ENCODE results near the gene RIPOR2.

The RIPOR2 gene, protein sequence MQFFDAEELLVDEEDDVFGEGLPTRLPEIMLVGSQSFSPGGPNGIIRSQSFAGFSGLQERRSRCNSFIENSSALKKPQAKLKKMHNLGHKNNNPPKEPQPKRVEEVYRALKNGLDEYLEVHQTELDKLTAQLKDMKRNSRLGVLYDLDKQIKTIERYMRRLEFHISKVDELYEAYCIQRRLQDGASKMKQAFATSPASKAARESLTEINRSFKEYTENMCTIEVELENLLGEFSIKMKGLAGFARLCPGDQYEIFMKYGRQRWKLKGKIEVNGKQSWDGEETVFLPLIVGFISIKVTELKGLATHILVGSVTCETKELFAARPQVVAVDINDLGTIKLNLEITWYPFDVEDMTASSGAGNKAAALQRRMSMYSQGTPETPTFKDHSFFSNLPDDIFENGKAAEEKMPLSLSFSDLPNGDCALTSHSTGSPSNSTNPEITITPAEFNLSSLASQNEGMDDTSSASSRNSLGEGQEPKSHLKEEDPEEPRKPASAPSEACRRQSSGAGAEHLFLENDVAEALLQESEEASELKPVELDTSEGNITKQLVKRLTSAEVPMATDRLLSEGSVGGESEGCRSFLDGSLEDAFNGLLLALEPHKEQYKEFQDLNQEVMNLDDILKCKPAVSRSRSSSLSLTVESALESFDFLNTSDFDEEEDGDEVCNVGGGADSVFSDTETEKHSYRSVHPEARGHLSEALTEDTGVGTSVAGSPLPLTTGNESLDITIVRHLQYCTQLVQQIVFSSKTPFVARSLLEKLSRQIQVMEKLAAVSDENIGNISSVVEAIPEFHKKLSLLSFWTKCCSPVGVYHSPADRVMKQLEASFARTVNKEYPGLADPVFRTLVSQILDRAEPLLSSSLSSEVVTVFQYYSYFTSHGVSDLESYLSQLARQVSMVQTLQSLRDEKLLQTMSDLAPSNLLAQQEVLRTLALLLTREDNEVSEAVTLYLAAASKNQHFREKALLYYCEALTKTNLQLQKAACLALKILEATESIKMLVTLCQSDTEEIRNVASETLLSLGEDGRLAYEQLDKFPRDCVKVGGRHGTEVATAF

GRCh38 chr6:24935366-24936152, at the start of gene RIPOR2:
TSS of gene RIPOR2 (minus strand) at chr6:24935960. CDS start at chr6:24935898, 62 bp downstream.
- peak in 1 of 3 experiments; percentile 62 for DNase-seq

GRCh38 chr6:24985323-24985722, 49.6 kb upstream of the RIPOR2 start:
- DNase-seq = peak; percentile 18 to 70 (median 70)

DNA sequence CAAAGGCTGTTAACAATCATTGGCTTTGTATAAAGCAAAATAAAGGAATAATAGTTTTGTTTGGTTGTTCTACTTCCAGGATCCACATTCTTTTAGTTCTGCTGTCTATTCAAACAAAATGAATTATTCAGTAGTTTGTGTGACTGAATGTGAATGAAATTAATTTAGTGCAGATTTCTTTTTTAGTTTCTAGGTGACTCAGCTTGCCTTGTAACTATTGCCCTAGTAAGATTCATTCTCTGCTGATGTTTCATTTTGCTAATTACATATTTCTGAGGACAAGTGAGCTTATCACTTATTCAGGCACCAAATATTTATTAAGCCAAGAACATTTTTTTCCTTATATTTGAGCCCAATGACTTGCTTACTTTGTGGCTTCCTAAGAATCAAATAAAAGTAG, 46.5 kb upstream of the RIPOR2 start:
- DNase-seq = no peak

DNA sequence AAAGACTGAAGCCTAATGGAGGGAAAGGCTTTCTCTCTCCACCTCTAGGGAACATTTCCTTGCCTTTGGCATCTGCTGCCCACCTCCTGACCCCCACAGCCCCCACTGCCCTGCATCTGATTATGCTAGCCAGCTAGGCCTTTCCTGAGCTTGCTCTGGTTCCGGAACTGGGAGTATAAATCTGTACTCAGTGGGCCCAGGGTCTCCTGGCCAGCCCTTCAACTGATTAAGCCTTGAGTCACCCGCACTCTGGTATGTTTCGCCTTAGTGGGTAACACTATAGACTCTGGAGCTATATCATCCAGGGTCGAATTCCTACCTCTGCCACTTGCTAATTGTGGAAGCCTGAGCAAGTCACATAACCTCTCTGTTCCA, 45.6 kb upstream of the RIPOR2 start:
- no peak for DNase-seq

DNA sequence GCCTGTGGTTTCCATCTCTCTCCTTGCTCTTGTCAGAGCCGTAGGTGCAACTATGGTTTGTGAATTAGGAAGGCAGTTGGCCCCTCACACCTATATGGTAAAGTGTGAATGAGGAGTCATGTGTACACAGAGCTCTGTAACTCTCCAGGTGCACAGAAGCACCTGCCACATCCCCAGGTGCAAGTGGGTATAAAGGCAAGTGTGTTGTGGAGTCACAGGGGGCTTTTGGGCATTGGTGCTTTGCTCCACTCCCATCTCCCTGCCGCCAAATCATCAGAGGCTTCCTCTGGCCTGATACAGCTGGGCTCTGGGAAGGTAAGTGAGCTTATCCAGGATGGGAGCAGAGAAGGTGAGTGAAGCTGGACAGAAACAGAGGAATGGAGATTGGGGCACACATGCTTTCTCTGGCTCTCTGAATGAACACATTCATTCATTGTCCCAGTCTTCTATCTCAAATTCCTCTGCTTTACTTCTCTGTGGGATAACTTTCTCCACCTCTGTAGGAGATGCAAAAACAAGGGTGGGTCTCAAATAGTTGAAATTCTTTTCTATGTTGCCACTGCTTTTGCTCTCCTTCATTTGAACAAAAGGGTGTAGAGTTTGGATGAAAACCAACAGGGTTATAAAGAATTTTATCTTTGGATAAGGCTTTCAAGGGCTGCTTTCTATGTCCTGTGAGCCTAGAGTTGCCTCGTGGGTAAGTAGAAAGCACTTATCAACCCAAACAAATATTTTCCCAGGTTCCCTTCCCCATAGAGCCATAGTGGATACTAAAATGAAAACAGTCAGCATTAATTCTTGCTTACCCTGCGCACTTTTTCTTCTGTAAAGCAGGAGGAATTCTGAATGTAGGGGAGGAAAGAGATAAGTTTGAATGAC, 45.0 kb upstream of the RIPOR2 start:
- peak; percentile 12 to 80 (median 64) for DNase-seq

DNA sequence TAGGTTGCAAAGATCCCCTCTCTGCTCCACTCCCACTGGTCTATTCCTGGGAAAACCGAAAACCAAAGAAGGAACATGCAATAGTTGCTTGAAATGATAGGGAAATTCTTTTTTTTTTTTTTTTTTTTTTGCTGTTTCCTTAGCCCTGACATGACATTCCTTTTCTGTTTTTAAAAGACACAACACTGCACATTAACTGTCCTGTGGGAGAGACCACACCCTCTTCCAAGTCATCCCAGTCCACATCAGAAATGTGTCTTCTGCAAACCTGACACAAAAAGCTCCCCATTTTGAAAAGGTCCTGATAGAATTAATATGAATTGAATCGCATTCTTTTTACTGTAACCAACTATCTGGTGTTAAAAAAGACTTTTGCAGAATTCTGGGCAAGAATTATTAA, 43.4 kb upstream of the RIPOR2 start:
- no peak for DNase-seq

DNA sequence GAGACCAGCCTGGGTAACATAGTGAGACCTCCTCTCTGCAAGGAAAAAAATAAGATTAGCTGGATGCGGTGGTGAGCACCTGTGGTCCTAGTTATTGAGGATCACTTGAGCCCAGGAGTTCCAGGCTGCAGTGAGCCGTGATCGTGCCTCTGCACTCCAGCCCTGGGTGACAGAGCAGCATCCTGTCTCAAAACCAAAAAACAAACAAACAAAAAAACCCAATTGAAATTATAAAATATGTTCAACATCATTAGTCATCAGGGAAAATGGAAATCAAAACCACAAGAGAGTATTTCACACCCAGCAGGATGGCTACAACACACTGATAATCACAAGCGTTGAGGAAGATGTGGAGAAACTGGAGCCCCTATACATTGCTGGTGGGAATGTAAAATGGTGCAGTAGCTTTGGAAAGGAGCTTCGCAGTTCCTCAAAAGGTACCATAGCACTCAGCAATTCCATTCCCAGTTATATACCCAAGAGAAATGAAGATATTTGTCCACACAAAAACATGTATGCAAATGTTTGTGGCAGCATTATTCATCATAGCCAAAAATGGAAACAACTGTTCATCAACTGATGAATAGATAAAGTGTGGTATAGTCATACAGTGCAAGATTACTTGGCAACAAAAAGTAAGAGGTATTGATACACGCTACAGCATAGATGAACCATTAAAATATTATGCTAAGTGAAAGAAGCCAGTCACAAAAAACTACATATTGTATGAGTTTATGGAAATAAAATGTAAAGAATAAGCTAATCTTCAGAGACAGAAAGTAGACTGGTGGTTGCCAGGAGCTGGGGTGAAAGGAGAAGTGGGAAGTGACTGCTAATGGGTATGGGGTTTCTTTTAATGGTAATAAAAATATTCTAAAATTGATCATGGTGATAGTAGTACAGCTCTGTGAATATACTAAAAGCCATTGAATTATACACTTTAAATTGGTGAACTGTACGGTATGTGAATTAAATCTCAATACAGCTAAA, 38.7 kb upstream of the RIPOR2 start:
- DNase-seq = no peak

GRCh38 chr6:24972311-24972958, 36.7 kb upstream of the RIPOR2 start:
- peak in 1 of 3 experiments; percentile 32 for DNase-seq

DNA sequence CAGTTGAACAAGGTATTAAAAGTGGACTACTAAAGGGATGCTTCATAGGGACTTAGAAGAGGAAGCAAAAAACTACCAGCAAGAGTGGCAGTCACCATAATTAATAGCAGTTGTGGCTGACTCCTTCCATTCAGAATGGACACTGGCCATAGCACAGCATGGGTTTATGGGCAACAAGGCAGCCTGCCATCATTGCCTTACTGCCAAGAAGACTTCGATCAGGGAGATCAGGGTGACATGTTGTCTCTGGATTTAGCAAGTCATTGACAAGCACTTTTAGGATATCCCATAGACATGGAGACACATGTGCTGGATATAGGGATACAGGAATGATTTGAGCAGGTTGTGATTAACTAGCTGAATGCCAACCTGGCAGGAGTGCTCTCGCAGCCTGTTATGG, 35.3 kb upstream of the RIPOR2 start:
- no peak for DNase-seq

GRCh38 chr6:24969343-24969860, 33.6 kb upstream of the RIPOR2 start:
- DNase-seq = no peak

DNA sequence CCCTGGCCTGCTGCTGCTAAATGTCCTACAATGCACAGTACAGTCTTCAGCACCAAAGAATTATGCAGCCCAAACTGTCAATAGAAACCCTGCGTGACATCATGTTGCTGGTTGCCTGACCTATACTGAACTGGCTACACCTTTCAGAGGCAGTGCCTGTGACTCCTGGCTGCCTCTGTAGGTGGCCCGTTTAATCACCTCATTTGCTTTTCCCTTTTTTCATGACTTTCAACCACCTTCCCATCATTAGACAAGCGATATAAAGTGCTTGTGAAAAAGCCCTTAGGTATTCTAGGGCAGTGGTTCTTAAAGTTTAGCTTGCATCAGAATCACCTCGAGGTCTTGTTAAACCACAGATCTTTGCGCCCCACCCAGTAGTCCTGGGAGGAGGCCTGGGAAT, 33.0 kb upstream of the RIPOR2 start:
- no peak for DNase-seq

- no peak for DNase-seq
Observed at GRCh38 chr6:24967211-24967610, 31.5 kb upstream of the RIPOR2 start.

GRCh38 chr6:24966381-24966780, 30.6 kb upstream of the RIPOR2 start:
- peak in 2 of 3 experiments; percentile 21 to 79 for DNase-seq

DNA sequence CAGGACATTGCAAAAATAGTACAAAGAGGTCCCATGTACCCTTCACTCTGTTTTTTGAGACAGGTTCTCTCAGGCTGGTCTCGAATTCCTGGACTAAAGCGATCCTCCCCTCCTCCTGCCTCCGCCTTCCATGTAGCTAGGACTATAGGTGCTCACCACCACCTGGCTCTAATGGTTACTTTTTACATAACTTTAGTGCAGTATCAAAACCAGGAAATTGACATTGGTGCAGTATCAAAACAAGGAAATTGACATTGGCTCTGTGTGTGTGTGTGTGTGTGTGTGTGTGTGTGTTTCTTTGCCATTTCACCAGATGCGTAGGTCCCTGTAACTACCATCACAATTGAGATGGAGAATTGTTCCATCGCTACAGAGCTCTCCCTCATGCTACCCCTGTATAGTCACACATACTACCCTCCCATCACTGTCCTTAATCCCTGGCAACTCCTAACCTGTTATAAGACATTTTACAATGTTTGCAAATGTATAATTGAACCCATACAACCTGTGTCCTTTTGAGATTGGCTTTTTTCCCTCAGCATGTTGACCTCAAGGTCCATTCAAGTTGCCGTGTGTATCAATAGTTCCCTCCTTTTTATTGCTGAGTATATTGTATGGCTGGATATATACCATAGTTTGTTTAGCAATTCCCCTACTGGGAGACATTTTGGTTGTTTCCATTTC, 28.3 kb upstream of the RIPOR2 start:
- no peak for DNase-seq

DNA sequence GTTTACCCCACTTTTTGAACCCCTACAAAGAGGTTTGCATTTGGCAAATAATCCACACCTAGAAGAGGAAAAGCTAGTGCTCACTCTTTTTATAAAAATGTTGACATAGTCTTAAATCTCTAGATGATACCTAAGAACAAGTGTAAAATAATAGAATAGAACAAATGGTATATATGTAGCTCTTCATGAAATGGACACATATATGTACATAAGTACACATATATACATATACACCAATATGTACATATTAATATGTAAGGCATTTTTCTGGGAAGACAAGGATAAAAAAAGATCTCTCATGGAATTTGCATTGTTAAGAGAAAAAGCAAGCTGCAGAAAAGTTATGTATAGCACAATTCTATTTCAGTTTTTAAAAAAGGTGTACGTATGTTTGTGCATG, 27.6 kb upstream of the RIPOR2 start:
- DNase-seq = no peak

GRCh38 chr6:24961852-24962251, 26.1 kb upstream of the RIPOR2 start:
- DNase-seq = peak in 2 of 3 experiments; percentile 26 to 64

DNA sequence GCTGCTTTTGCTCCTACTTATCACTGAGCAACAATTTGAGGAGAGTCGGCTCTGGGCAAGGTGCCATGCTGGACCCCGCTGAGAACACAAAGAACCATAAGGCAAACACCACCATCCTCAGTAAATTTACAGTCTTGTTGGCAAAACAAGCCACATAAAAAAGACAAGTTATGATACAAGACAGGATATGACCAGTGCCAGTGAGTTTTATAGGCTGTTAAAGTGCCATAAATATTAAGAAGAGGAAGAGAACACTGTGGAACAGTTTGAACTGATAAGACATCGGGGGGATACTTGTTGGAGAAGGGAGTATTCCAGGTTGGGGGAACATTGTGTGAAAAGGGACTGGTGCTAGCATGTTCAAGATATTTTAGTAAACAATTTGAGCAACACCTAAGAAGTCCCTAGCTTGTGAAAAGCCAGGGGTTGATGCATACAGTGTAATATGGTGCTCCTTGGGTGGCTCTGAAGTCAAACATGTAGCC, 25.3 kb upstream of the RIPOR2 start:
- DNase-seq = peak in 1 of 3 experiments; percentile 11

DNA sequence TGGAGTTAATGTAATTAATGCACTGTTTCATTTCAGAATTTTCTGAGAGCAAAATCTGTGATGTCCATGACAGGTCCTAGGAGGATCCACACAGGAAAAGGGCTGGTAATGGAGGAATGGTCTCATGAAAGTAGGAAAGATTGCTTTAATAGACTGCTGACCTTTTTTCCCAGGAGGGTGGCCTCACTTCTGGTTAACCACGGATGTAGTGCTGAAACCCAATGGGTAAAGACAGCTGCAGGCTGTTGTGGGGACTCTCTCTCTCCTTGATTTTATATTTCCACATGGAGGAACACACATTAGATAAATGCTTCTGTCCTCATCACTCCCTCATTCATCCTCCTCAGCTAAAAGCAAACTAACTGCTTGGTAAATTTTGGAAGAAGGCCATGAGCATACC, 23.6 kb upstream of the RIPOR2 start:
- DNase-seq = no peak

- DNase-seq = no peak
Observed at GRCh38 chr6:24957199-24957598, 21.4 kb upstream of the RIPOR2 start.

Measured in NCI-H1417 (cell line).